Breast epithelium (tissue), 3 donors: ENCODE results near the gene ARNT2.

ENCODE experiments used
- POLR2A ChIP-seq: fragments of 450-650 bp; IDR thresholded peaks from one replicate; pipeline ENCODE4 v1.6.1; 2016; ENCODE audit warnings: antibody characterized with exemption, mild to moderate bottlenecking, moderate library complexity
- POLR2AphosphoS5 ChIP-seq, 3 donors: sonication (generic); formaldehyde crosslinking; IDR thresholded peaks; one replicate each; pipeline ENCODE4 v1.6.1; 2017; ENCODE audit warnings: antibody characterized with exemption in 3 of 3
- TF ChIP-seq, protein P1 (sequence below), 3 donors: fragments of 450-650 bp; IDR thresholded peaks; one replicate each; pipeline ENCODE4 v1.5.1; 2016 to 2017; ENCODE audit warnings: antibody characterized with exemption in 3 of 3, mild to moderate bottlenecking in 3 of 3, moderate library complexity in 3 of 3

DNA sequence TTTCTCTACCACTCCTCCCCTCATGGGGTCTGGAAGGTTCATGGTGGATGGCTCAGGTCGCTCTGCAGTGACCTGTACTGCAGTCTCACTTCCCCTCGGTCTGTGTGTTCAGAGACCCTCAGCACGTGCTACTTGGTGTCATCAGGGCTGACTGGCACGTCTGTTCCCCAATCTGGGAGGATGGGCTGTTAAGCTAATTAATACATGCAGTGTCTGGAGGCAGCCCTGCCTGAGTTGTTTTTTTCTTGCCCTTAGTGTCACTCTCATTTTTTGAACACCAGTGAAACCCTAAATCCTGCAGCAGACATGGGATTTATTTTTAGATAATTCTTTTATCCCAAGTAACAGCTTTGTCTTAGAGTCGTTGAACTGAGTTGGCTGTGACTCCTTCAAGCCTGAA is 64.6 kb downstream of the ARNT2 start:
- TF ChIP-seq POLR2AphosphoS5 (IDR thresholded peaks at IDR 0.05), result no peak
- no peak for TF ChIP-seq POLR2A
- TF ChIP-seq, protein P1, sequence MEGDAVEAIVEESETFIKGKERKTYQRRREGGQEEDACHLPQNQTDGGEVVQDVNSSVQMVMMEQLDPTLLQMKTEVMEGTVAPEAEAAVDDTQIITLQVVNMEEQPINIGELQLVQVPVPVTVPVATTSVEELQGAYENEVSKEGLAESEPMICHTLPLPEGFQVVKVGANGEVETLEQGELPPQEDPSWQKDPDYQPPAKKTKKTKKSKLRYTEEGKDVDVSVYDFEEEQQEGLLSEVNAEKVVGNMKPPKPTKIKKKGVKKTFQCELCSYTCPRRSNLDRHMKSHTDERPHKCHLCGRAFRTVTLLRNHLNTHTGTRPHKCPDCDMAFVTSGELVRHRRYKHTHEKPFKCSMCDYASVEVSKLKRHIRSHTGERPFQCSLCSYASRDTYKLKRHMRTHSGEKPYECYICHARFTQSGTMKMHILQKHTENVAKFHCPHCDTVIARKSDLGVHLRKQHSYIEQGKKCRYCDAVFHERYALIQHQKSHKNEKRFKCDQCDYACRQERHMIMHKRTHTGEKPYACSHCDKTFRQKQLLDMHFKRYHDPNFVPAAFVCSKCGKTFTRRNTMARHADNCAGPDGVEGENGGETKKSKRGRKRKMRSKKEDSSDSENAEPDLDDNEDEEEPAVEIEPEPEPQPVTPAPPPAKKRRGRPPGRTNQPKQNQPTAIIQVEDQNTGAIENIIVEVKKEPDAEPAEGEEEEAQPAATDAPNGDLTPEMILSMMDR (IDR thresholded peaks at IDR 0.05), result no peak
